ENCODE data around the gene TMEM178B.
"Not testable (repeated sequence)": the region's sequence is repeated elsewhere in the genome, so short reads cannot be mapped to it uniquely, and the experiment has no call there.

The TMEM178B gene

GRCh38 chr7:141177120-141177519, 103.3 kb downstream of the TMEM178B start:
- not testable (repeated sequence) for H3K27ac ChIP-seq (ENCODE audit: low read depth in 2 of 2, low read length in 2 of 2); H3K27me3 ChIP-seq (ENCODE audit: control insufficient read depth in 2 of 2, insufficient read depth in 2 of 2, low read length in 2 of 2); H3K4me1 ChIP-seq (ENCODE audit: control insufficient read depth in 2 of 2, insufficient read depth in 2 of 2, low read length in 2 of 2); H3K4me3 ChIP-seq (ENCODE audit: low read length in 2 of 2); H3K36me3 ChIP-seq (ENCODE audit: control insufficient read depth in 2 of 2, insufficient read depth in 2 of 2, low read length in 2 of 2); H3K9ac ChIP-seq (ENCODE audit: low read depth in 1 of 2, low read length in 2 of 2); H3K9me3 ChIP-seq (ENCODE audit: control insufficient read depth in 2 of 2, low read length in 2 of 2)

- Histone ChIP-seq H3K36me3 (ENCODE audit: control insufficient read depth in 2 of 2, insufficient read depth in 2 of 2, low read length in 2 of 2) (no peaks in the 10 kb centered on the region), H3K4me1 (ENCODE audit: control insufficient read depth in 2 of 2, insufficient read depth in 2 of 2, low read length in 2 of 2) (no peaks in the 10 kb centered on the region), H3K27me3 (ENCODE audit: control insufficient read depth in 2 of 2, insufficient read depth in 2 of 2, low read length in 2 of 2) (no peaks in the 10 kb centered on the region)
These were observed 104.7 kb downstream of the TMEM178B start for GRCh38 chr7:141178486-141179135.

GRCh38 chr7:141181812-141182211, 107.9 kb downstream of the TMEM178B start:
- no peaks in the 10 kb centered on the region for H3K27me3 ChIP-seq (ENCODE audit: control insufficient read depth in 2 of 2, insufficient read depth in 2 of 2, low read length in 2 of 2)
- H3K9me3 ChIP-seq (ENCODE audit: control insufficient read depth in 2 of 2, low read length in 2 of 2), result no peaks in the 10 kb centered on the region
- no peak overlapping the region for H3K4me3 ChIP-seq (ENCODE audit: low read length in 2 of 2)
- no peak overlapping the region for H3K27ac ChIP-seq (ENCODE audit: low read depth in 2 of 2, low read length in 2 of 2)
- no peaks in the 10 kb centered on the region for H3K36me3 ChIP-seq (ENCODE audit: control insufficient read depth in 2 of 2, insufficient read depth in 2 of 2, low read length in 2 of 2)
- H3K4me1 ChIP-seq (ENCODE audit: control insufficient read depth in 2 of 2, insufficient read depth in 2 of 2, low read length in 2 of 2), result no peaks in the 10 kb centered on the region
- no peak overlapping the region for H3K9ac ChIP-seq (ENCODE audit: low read depth in 1 of 2, low read length in 2 of 2)

More at GRCh38 chr7:141178486-141179135, 104.7 kb downstream of the TMEM178B start:
- Histone ChIP-seq H3K9me3 (ENCODE audit: control insufficient read depth in 2 of 2, low read length in 2 of 2) (no peaks in the 10 kb centered on the region), H3K27ac (ENCODE audit: low read depth in 2 of 2, low read length in 2 of 2) (no peak overlapping the region), H3K4me3 (ENCODE audit: low read length in 2 of 2) (no peak overlapping the region), H3K9ac (ENCODE audit: low read depth in 1 of 2, low read length in 2 of 2) (no peak overlapping the region)

- Histone ChIP-seq H3K4me3 (ENCODE audit: low read length in 2 of 2) (no peak overlapping the region), H3K9ac (ENCODE audit: low read depth in 1 of 2, low read length in 2 of 2) (no peak overlapping the region), H3K36me3 (ENCODE audit: control insufficient read depth in 2 of 2, insufficient read depth in 2 of 2, low read length in 2 of 2) (no peaks in the 10 kb centered on the region), H3K27ac (ENCODE audit: low read depth in 2 of 2, low read length in 2 of 2) (no peak overlapping the region), H3K4me1 (ENCODE audit: control insufficient read depth in 2 of 2, insufficient read depth in 2 of 2, low read length in 2 of 2) (no peaks in the 10 kb centered on the region), H3K9me3 (ENCODE audit: control insufficient read depth in 2 of 2, low read length in 2 of 2) (no peaks in the 10 kb centered on the region), H3K27me3 (ENCODE audit: control insufficient read depth in 2 of 2, insufficient read depth in 2 of 2, low read length in 2 of 2) (no peaks in the 10 kb centered on the region)
These were observed 110.8 kb downstream of the TMEM178B start for GRCh38 chr7:141184532-141185190.

- H3K27ac ChIP-seq (ENCODE audit: low read depth in 2 of 2, low read length in 2 of 2), result no peak overlapping the region
- no peaks in the 10 kb centered on the region for H3K27me3 ChIP-seq (ENCODE audit: control insufficient read depth in 2 of 2, insufficient read depth in 2 of 2, low read length in 2 of 2)
- no peaks in the 10 kb centered on the region for H3K4me1 ChIP-seq (ENCODE audit: control insufficient read depth in 2 of 2, insufficient read depth in 2 of 2, low read length in 2 of 2)
- H3K9me3 ChIP-seq (ENCODE audit: control insufficient read depth in 2 of 2, low read length in 2 of 2), result no peaks in the 10 kb centered on the region
- no peak overlapping the region for H3K4me3 ChIP-seq (ENCODE audit: low read length in 2 of 2)
- H3K9ac ChIP-seq (ENCODE audit: low read depth in 1 of 2, low read length in 2 of 2), result no peak overlapping the region
- H3K36me3 ChIP-seq (ENCODE audit: control insufficient read depth in 2 of 2, insufficient read depth in 2 of 2, low read length in 2 of 2), result no peaks in the 10 kb centered on the region
These were observed 111.6 kb downstream of the TMEM178B start for GRCh38 chr7:141185369-141185967.

- Histone ChIP-seq H3K4me3 (ENCODE audit: low read length in 2 of 2) (no peak overlapping the region), H3K9ac (ENCODE audit: low read depth in 1 of 2, low read length in 2 of 2) (no peak overlapping the region), H3K9me3 (ENCODE audit: control insufficient read depth in 2 of 2, low read length in 2 of 2) (no peaks in the 10 kb centered on the region), H3K4me1 (ENCODE audit: control insufficient read depth in 2 of 2, insufficient read depth in 2 of 2, low read length in 2 of 2) (no peaks in the 10 kb centered on the region), H3K36me3 (ENCODE audit: control insufficient read depth in 2 of 2, insufficient read depth in 2 of 2, low read length in 2 of 2) (no peaks in the 10 kb centered on the region), H3K27ac (ENCODE audit: low read depth in 2 of 2, low read length in 2 of 2) (no peak overlapping the region), H3K27me3 (ENCODE audit: control insufficient read depth in 2 of 2, insufficient read depth in 2 of 2, low read length in 2 of 2) (no peaks in the 10 kb centered on the region)
These were observed 115.4 kb downstream of the TMEM178B start for GRCh38 chr7:141189231-141189630.

GRCh38 chr7:141190495-141190894, 116.6 kb downstream of the TMEM178B start:
- Histone ChIP-seq H3K4me3 (ENCODE audit: low read length in 2 of 2) (no peak overlapping the region), H3K27ac (ENCODE audit: low read depth in 2 of 2, low read length in 2 of 2) (no peak overlapping the region), H3K9me3 (ENCODE audit: control insufficient read depth in 2 of 2, low read length in 2 of 2) (no peaks in the 10 kb centered on the region), H3K36me3 (ENCODE audit: control insufficient read depth in 2 of 2, insufficient read depth in 2 of 2, low read length in 2 of 2) (no peaks in the 10 kb centered on the region), H3K4me1 (ENCODE audit: control insufficient read depth in 2 of 2, insufficient read depth in 2 of 2, low read length in 2 of 2) (no peaks in the 10 kb centered on the region), H3K9ac (ENCODE audit: low read depth in 1 of 2, low read length in 2 of 2) (no peak overlapping the region), H3K27me3 (ENCODE audit: control insufficient read depth in 2 of 2, insufficient read depth in 2 of 2, low read length in 2 of 2) (no peaks in the 10 kb centered on the region)

GRCh38 chr7:141191277-141191676, 117.4 kb downstream of the TMEM178B start:
- no peaks in the 10 kb centered on the region for H3K9me3 ChIP-seq (ENCODE audit: control insufficient read depth in 2 of 2, low read length in 2 of 2)
- no peaks in the 10 kb centered on the region for H3K27me3 ChIP-seq (ENCODE audit: control insufficient read depth in 2 of 2, insufficient read depth in 2 of 2, low read length in 2 of 2)
- no peak overlapping the region for H3K27ac ChIP-seq (ENCODE audit: low read depth in 2 of 2, low read length in 2 of 2)
- H3K4me3 ChIP-seq (ENCODE audit: low read length in 2 of 2), result no peak overlapping the region
- no peak overlapping the region for H3K9ac ChIP-seq (ENCODE audit: low read depth in 1 of 2, low read length in 2 of 2)
- no peaks in the 10 kb centered on the region for H3K36me3 ChIP-seq (ENCODE audit: control insufficient read depth in 2 of 2, insufficient read depth in 2 of 2, low read length in 2 of 2)
- H3K4me1 ChIP-seq (ENCODE audit: control insufficient read depth in 2 of 2, insufficient read depth in 2 of 2, low read length in 2 of 2), result no peaks in the 10 kb centered on the region

- H3K9me3 ChIP-seq (ENCODE audit: control insufficient read depth in 2 of 2, low read length in 2 of 2), result no peaks in the 10 kb centered on the region
- H3K4me3 ChIP-seq (ENCODE audit: low read length in 2 of 2), result no peak overlapping the region
- no peaks in the 10 kb centered on the region for H3K4me1 ChIP-seq (ENCODE audit: control insufficient read depth in 2 of 2, insufficient read depth in 2 of 2, low read length in 2 of 2)
- no peaks in the 10 kb centered on the region for H3K27me3 ChIP-seq (ENCODE audit: control insufficient read depth in 2 of 2, insufficient read depth in 2 of 2, low read length in 2 of 2)
- no peaks in the 10 kb centered on the region for H3K36me3 ChIP-seq (ENCODE audit: control insufficient read depth in 2 of 2, insufficient read depth in 2 of 2, low read length in 2 of 2)
- no peak overlapping the region for H3K9ac ChIP-seq (ENCODE audit: low read depth in 1 of 2, low read length in 2 of 2)
- H3K27ac ChIP-seq (ENCODE audit: low read depth in 2 of 2, low read length in 2 of 2), result no peak overlapping the region
These were observed 119.2 kb downstream of the TMEM178B start for GRCh38 chr7:141193066-141193465.

GRCh38 chr7:141195722-141196121, 121.9 kb downstream of the TMEM178B start:
- not testable (repeated sequence) for H3K27me3 ChIP-seq (ENCODE audit: control insufficient read depth in 2 of 2, insufficient read depth in 2 of 2, low read length in 2 of 2)

More at GRCh38 chr7:141195722-141196121, 121.9 kb downstream of the TMEM178B start:
- not testable (repeated sequence) for H3K9ac ChIP-seq (ENCODE audit: low read depth in 1 of 2, low read length in 2 of 2); H3K9me3 ChIP-seq (ENCODE audit: control insufficient read depth in 2 of 2, low read length in 2 of 2); H3K4me1 ChIP-seq (ENCODE audit: control insufficient read depth in 2 of 2, insufficient read depth in 2 of 2, low read length in 2 of 2); H3K36me3 ChIP-seq (ENCODE audit: control insufficient read depth in 2 of 2, insufficient read depth in 2 of 2, low read length in 2 of 2); H3K27ac ChIP-seq (ENCODE audit: low read depth in 2 of 2, low read length in 2 of 2); H3K4me3 ChIP-seq (ENCODE audit: low read length in 2 of 2)

Data from mucosa of rectum (tissue), 2 donors.